Measurements from ENCODE around the gene CD209.

DNA sequence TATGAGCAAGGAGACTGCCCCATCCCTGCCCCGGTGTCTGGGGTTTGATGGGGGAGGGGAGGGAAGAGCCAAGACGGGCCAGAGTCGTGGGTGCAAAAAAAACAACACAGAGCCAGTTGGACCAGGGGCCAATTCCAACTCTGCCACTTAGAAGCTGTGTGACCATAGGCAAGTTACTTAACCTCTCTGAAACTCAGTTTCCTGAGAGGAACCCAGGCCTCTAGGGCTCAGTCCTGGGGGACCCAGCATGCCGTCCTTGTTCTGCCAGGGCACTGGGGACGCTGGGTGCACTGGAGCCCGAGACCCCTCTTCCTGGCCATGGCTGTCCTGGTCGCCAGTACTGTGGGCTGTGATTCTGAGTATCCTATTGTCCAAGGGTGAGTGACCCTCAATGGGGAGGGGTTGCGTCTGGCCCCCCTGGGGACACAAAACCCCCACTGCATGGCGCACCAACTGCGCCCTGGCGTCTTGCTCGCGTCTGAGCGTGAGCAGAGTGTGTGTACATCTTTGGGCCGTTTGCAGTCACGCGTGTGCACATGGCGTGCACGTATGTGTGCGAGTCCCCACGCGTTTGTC lies 40.4 kb upstream of the CD209 start:
- no peak for TF ChIP-seq CTCF (IDR thresholded peaks at IDR 0.05)
- TF ChIP-seq EP300 (IDR thresholded peaks at IDR 0.05) = no peak

All from sigmoid colon (tissue), 4 donors.